Parathyroid adenoma (tissue), 2 donors: ENCODE results near the gene INHBA.

ENCODE experiments used
- H2AFZ ChIP-seq: fragments of 300-600 bp; sonication (generic); one replicate; pipeline ENCODE4 v1.7.0; 2017; ENCODE audit warnings: antibody characterized with exemption, mild to moderate bottlenecking
- H3K27ac ChIP-seq: fragments of 300-600 bp; sonication (generic); one replicate; pipeline ENCODE4 v1.7.0; 2017
- H3K27me3 ChIP-seq: fragments of 300-600 bp; sonication (generic); one replicate; pipeline ENCODE4 v1.7.0; 2017; ENCODE audit warnings: low read length; ENCODE audit not compliant: control insufficient read depth, insufficient read depth
- H3K36me3 ChIP-seq: fragments of 300-600 bp; sonication (generic); one replicate; pipeline ENCODE4 v1.7.0; 2017; ENCODE audit warnings: low read length; ENCODE audit not compliant: control insufficient read depth, insufficient read depth
- H3K4me1 ChIP-seq: fragments of 300-600 bp; sonication (generic); one replicate; pipeline ENCODE4 v1.7.0; 2017; ENCODE audit warnings: control low read depth
- H3K4me2 ChIP-seq: fragments of 300-600 bp; sonication (generic); one replicate; pipeline ENCODE4 v1.7.0; 2017; ENCODE audit warnings: low read length
- H3K4me3 ChIP-seq: fragments of 300-600 bp; sonication (generic); one replicate; pipeline ENCODE4 v1.7.0; 2017; ENCODE audit warnings: low read depth, low read length
- H3K79me2 ChIP-seq: fragments of 300-600 bp; sonication (generic); one replicate; pipeline ENCODE4 v1.7.0; 2017; ENCODE audit warnings: control low read depth
- H3K9ac ChIP-seq: fragments of 300-600 bp; sonication (generic); one replicate; pipeline ENCODE4 v1.7.0; 2017; ENCODE audit warnings: mild to moderate bottlenecking
- H3K9me3 ChIP-seq: fragments of 300-600 bp; sonication (generic); one replicate; pipeline ENCODE4 v1.7.0; 2017; ENCODE audit warnings: low read length; ENCODE audit not compliant: control insufficient read depth
- CTCF ChIP-seq: fragments of 300-600 bp; sonication (generic); IDR thresholded peaks from one replicate; pipeline ENCODE4 v1.7.0; 2017; ENCODE audit warnings: antibody characterized with exemption, mild to moderate bottlenecking
- donor health status: primary hyperparathyroidism.

INHBA gene

GRCh38 chr7:41730161-41730560, 27.3 kb upstream of the INHBA start:
- H3K9ac ChIP-seq, result no peak overlapping the region
- H3K27me3 ChIP-seq, result no peaks in the 10 kb centered on the region
- H3K27ac ChIP-seq, result no peak overlapping the region
- H3K79me2 ChIP-seq, result no peaks in the 10 kb centered on the region
- TF ChIP-seq CTCF, result no peak
- H3K4me2 ChIP-seq, result no peak overlapping the region
- H3K4me3 ChIP-seq, result no peak overlapping the region
- no peaks in the 10 kb centered on the region for H3K4me1 ChIP-seq
- H3K9me3 ChIP-seq, result no peaks in the 10 kb centered on the region
- H2AFZ ChIP-seq, result no peak overlapping the region
- no peaks in the 10 kb centered on the region for H3K36me3 ChIP-seq

GRCh38 chr7:41729059-41729458, 26.2 kb upstream of the INHBA start:
- H3K27me3 ChIP-seq, result no peaks in the 10 kb centered on the region
- H3K36me3 ChIP-seq, result no peaks in the 10 kb centered on the region
- no peaks in the 10 kb centered on the region for H3K9me3 ChIP-seq
- H3K9ac ChIP-seq, result no peak overlapping the region
- H3K27ac ChIP-seq, result no peak overlapping the region
- H2AFZ ChIP-seq, result no peak overlapping the region
- TF ChIP-seq CTCF, result no peak
- H3K4me2 ChIP-seq, result no peak overlapping the region
- no peak overlapping the region for H3K4me3 ChIP-seq
- H3K79me2 ChIP-seq, result no peaks in the 10 kb centered on the region
- H3K4me1 ChIP-seq, result no peaks in the 10 kb centered on the region

- H3K4me3 ChIP-seq, result no peak overlapping the region
- no peaks in the 10 kb centered on the region for H3K36me3 ChIP-seq
- H3K27ac ChIP-seq, result no peak overlapping the region
- no peak overlapping the region for H3K4me2 ChIP-seq
- H3K79me2 ChIP-seq, result no peaks in the 10 kb centered on the region
- H3K9ac ChIP-seq, result no peak overlapping the region
- H3K9me3 ChIP-seq, result no peaks in the 10 kb centered on the region
- H2AFZ ChIP-seq, result no peak overlapping the region
- H3K4me1 ChIP-seq, result no peaks in the 10 kb centered on the region
- TF ChIP-seq CTCF, result no peak
- H3K27me3 ChIP-seq, result no peaks in the 10 kb centered on the region
These were observed 22.1 kb upstream of the INHBA start for GRCh38 chr7:41725013-41725412.

- TF ChIP-seq CTCF, result no peak
These were observed 18.0 kb upstream of the INHBA start for GRCh38 chr7:41720886-41721285.

GRCh38 chr7:41720046-41720445, 17.2 kb upstream of the INHBA start:
- Histone ChIP-seq H3K4me2 (no peak overlapping the region), H3K27ac (no peak overlapping the region), H2AFZ (no peak overlapping the region), H3K9ac (no peak overlapping the region), H3K4me1 (no peaks in the 10 kb centered on the region), H3K36me3 (no peaks in the 10 kb centered on the region), H3K9me3 (no peaks in the 10 kb centered on the region), H3K27me3 (no peaks in the 10 kb centered on the region), H3K79me2 (no peaks in the 10 kb centered on the region), H3K4me3 (no peak overlapping the region)
- no peak for TF ChIP-seq CTCF

More at GRCh38 chr7:41720886-41721285, 18.0 kb upstream of the INHBA start:
- H3K79me2 ChIP-seq, result no peaks in the 10 kb centered on the region
- H3K9me3 ChIP-seq, result no peaks in the 10 kb centered on the region
- H3K4me3 ChIP-seq, result no peak overlapping the region
- H3K4me2 ChIP-seq, result no peak overlapping the region
- no peak overlapping the region for H2AFZ ChIP-seq
- no peak overlapping the region for H3K27ac ChIP-seq
- no peaks in the 10 kb centered on the region for H3K4me1 ChIP-seq
- H3K27me3 ChIP-seq, result no peaks in the 10 kb centered on the region
- no peaks in the 10 kb centered on the region for H3K36me3 ChIP-seq
- no peak overlapping the region for H3K9ac ChIP-seq
